Uterus (tissue), 4 donors: ENCODE data around the gene ST6GALNAC2. TPM values are rescaled to one million over a fixed set of nuclear protein-coding genes. Genes with fewer than 3 reads are reported as not detected.
A peak's percentile ranks its signal among the peaks of the same experiment; 100 is the strongest.

Experiments used
- DNase-seq, 2 donors: peaks; one replicate each; pipeline ENCODE4 v3.0.0-alpha.2; 2019 to 2020
- H3K27ac ChIP-seq, 2 donors: fragments of 200-600 bp; sonication (generic); 1 replicate in 1 of 2; 2 replicates in 1 of 2; pipeline ENCODE4 v1.5.1; 2016 to 2018
- H3K27me3 ChIP-seq, 2 donors: fragments of 200-600 bp; sonication (generic); one replicate each; pipeline ENCODE4 v1.5.1; 2018 to 2019; ENCODE audit warnings: control low read depth in 1 of 2
- H3K36me3 ChIP-seq, 2 donors: fragments of 200-600 bp; sonication (generic); one replicate each; pipeline ENCODE4 v1.5.1; 2019; ENCODE audit warnings: control low read depth in 1 of 2
- H3K4me1 ChIP-seq, 2 donors: fragments of 200-600 bp; sonication (generic); one replicate each; pipeline ENCODE4 v1.5.1; 2018 to 2019; ENCODE audit warnings: control low read depth in 1 of 2
- H3K4me3 ChIP-seq, 2 donors: fragments of 200-600 bp; sonication (generic); 1 replicate in 1 of 2; 2 replicates in 1 of 2; pipeline ENCODE4 v1.5.1; 2018 to 2019; ENCODE audit warnings: mild to moderate bottlenecking in 1 of 2
- H3K9me3 ChIP-seq, 2 donors: fragments of 200-600 bp; sonication (generic); one replicate each; pipeline ENCODE4 v1.5.1; 2019; ENCODE audit warnings: control low read depth in 1 of 2
- CTCF ChIP-seq, 4 experiments: fragments of 200-600 bp in 2 of 4; fragments of 450-650 bp in 2 of 4; sonication (generic) in 2 of 4; IDR thresholded peaks; one replicate each; pipeline ENCODE4 v1.5.1; 2016 to 2019; ENCODE audit warnings: antibody characterized with exemption in 4 of 4, mild to moderate bottlenecking in 2 of 4, moderate library complexity in 1 of 4
- POLR2A ChIP-seq, 2 donors: fragments of 450-650 bp; IDR thresholded peaks; one replicate each; pipeline ENCODE4 v1.6.1; 2016; ENCODE audit warnings: antibody characterized with exemption in 2 of 2, mild to moderate bottlenecking in 1 of 2, moderate library complexity in 1 of 2
- intact Hi-C: fragments of 100-400 bp; cut with DNase I; formaldehyde crosslinking; loops from one replicate; pipeline ENCODE4 v1.15.1; 2023; ENCODE audit warnings: low total_unique reads
- total RNA-seq, 4 donors: library from RNA; depleted of rRNA in 3 of 4; stranded (reverse); fragments of >200 nt in 3 of 4; gene quantifications; one replicate each; pipeline versions ENCODE4 v1.1.0 to v1.2.4, GENCODE V29; 2014 to 2023
- donor health status: DM: yes; HTN: yes; CAD: no.

The ST6GALNAC2 gene
- total RNA-seq, 4 donors from 2014 or later = 0.59 to 9.5 (median 5.3) TPM; not detected in 1

GRCh38 chr17:76586741-76587487, 1.3 kb upstream of the ST6GALNAC2 start:
- Histone ChIP-seq H3K36me3 (no peaks in the 10 kb centered on the region), H3K9me3 (no peaks in the 10 kb centered on the region), H3K4me1 (no peaks in the 10 kb centered on the region), H3K27me3 (peaks cover 3 to 5% of the 10 kb centered on the region in 2 donors), H3K27ac (no peak overlapping the region), H3K4me3 (no peak overlapping the region)
- TF ChIP-seq POLR2A (IDR thresholded peaks at IDR 0.05) (no peak), CTCF (IDR thresholded peaks at IDR 0.05) (no peak)
- intact Hi-C loops = no loop called here
- DNase-seq = no peak

DNA sequence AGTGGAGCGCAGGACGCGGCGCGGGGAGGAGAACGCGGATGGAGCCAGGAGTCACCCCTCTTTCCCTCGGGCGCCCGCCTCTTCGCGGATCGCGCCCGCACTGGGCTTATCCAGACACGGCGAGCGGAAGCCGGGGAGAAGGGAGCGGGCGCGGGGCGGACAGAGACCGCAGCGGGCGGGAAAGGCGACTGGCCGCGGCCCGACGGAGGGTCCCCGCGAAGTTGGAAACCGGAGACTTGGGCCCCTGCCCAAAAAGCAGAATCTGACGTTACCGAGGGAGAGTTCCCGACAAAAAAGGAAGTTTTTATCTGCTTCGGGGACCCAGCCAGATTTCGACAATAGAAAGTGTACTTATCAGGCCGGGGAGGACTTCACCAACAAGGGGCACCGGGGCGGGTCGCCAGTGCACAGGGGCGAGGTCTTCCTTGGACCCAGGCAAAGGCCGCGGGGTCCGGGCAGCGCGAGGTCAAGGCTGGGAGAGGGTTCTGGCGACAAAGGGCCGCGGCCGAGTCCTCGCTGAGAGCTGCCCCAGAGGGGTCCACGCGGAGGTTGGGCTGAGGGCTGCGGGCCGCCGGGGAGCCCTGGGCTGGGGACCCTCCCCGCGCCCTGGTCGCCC, 519 bp downstream of the ST6GALNAC2 start:
- Histone ChIP-seq H3K4me1 (no peaks in the 10 kb centered on the region), H3K27ac (peak overlapping the region in 1 of 2 donors; percentile 16), H3K27me3 (peaks cover 3 to 5% of the 10 kb centered on the region in 2 donors), H3K36me3 (no peaks in the 10 kb centered on the region), H3K9me3 (no peaks in the 10 kb centered on the region), H3K4me3 (peak overlapping the region; percentile 38 to 40)
- intact Hi-C loops = no loop called here
- no peak for DNase-seq
- no peak for TF ChIP-seq CTCF (IDR thresholded peaks at IDR 0.05)
- no peak for TF ChIP-seq POLR2A (IDR thresholded peaks at IDR 0.05)

DNA sequence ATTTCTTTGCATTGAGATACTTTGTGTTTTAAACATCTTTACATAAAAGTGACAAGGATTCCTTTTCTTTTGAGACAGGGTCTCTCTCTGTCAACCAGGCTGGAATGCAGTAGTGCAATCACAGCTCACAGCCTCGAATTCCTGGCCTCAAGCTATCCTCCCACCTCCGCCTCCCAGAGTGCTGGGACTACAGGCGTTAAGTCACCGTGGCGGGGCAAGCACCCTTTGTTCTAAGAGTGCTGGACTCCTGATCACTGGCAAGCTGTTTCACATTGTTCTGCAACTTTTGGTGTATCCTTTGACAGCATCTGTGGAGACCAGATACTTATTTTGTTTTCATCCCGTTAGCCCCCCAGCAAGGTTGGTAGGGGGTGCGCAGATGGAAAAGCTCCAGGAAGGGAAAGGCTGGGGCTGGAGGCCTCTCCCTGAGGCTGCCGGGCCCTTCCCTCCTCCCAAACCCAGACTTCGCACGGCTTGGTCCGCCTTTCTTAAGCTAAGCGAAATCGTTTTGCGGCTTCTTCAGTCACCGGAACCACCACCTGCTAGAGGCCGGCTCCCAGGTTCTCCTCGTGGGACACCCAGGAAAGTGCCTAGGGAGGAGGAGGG, 1.1 kb downstream of the ST6GALNAC2 start:
- Histone ChIP-seq H3K27ac (peak overlapping the region in 1 of 2 donors; percentile 16), H3K9me3 (no peaks in the 10 kb centered on the region), H3K27me3 (peaks cover 3 to 5% of the 10 kb centered on the region in 2 donors), H3K4me3 (peak overlapping the region; percentile 38 to 40), H3K36me3 (no peaks in the 10 kb centered on the region), H3K4me1 (no peaks in the 10 kb centered on the region)
- TF ChIP-seq POLR2A (IDR thresholded peaks at IDR 0.05) = no peak
- TF ChIP-seq CTCF (IDR thresholded peaks at IDR 0.05) = peak in 1 of 4 experiments; percentile 9
- intact Hi-C loops = no loop called here
- DNase-seq = no peak

- DNase-seq = no peak
- H3K36me3 ChIP-seq = no peaks in the 10 kb centered on the region
- intact Hi-C loops = no loop called here
- H3K27me3 ChIP-seq = peaks cover 2 to 5% of the 10 kb centered on the region in 2 donors
- TF ChIP-seq POLR2A (IDR thresholded peaks at IDR 0.05) (no peak), CTCF (IDR thresholded peaks at IDR 0.05) (no peak)
- no peak overlapping the region for H3K27ac ChIP-seq
- no peaks in the 10 kb centered on the region for H3K4me1 ChIP-seq
- no peak overlapping the region for H3K4me3 ChIP-seq
- H3K9me3 ChIP-seq = no peaks in the 10 kb centered on the region
Observed at GRCh38 chr17:76582660-76583059, 3.0 kb downstream of the ST6GALNAC2 start.

GRCh38 chr17:76581515-76581914, 4.1 kb downstream of the ST6GALNAC2 start:
- Histone ChIP-seq H3K36me3 (no peaks in the 10 kb centered on the region), H3K4me1 (no peaks in the 10 kb centered on the region), H3K4me3 (no peak overlapping the region), H3K27me3 (peaks cover 0 to 5% of the 10 kb centered on the region in 2 donors), H3K27ac (no peak overlapping the region), H3K9me3 (no peaks in the 10 kb centered on the region)
- intact Hi-C loops = no loop called here
- TF ChIP-seq POLR2A (IDR thresholded peaks at IDR 0.05) (no peak), CTCF (IDR thresholded peaks at IDR 0.05) (no peak)
- no peak for DNase-seq
